GM23338 (cell line): ENCODE measurements around the gene C1orf50. TPM values are rescaled to one million over a fixed set of nuclear protein-coding genes. Genes with fewer than 3 reads are reported as not detected.

ENCODE experiments used
- ATAC-seq: fragments of 200-7000 bp; cut with Tn5 transposase; 3 replicates; pipeline ENCODE4 v1.9.1; 2020
- DNase-seq: peaks from one replicate; pipeline ENCODE4 v3.0.0-alpha.2; 2015; ENCODE audit warnings: low spot score
- H2AFZ ChIP-seq: fragments of 200-600 bp; sonication (generic); 2 replicates; pipeline ENCODE4 v1.8.0; 2016; ENCODE audit warnings: antibody characterized with exemption, mild to moderate bottlenecking, moderate library complexity
- H3F3A ChIP-seq: fragments of 200-600 bp; sonication (generic); replicated peaks from 2 replicates; pipeline ENCODE4 v1.8.0; 2017; ENCODE audit warnings: antibody characterized with exemption, mixed run types, low read depth
- H3K27ac ChIP-seq: fragments of 200-600 bp; sonication (generic); 2 replicates; pipeline ENCODE4 v1.6.1; 2016; ENCODE audit warnings: low read depth
- H3K27me3 ChIP-seq: fragments of 200-600 bp; sonication (generic); 2 replicates; pipeline ENCODE4 v1.8.0; 2016; ENCODE audit warnings: mild to moderate bottlenecking, mixed run types, moderate library complexity; ENCODE audit not compliant: insufficient read depth
- H3K36me3 ChIP-seq: fragments of 200-600 bp; sonication (generic); 2 replicates; pipeline ENCODE4 v1.8.0; 2016; ENCODE audit warnings: mild to moderate bottlenecking; ENCODE audit not compliant: insufficient read depth
- H3K4me1 ChIP-seq: fragments of 200-600 bp; sonication (generic); 2 replicates; pipeline ENCODE4 v1.8.0; 2016; ENCODE audit warnings: mild to moderate bottlenecking, moderate library complexity; ENCODE audit not compliant: insufficient read depth
- H3K4me2 ChIP-seq: fragments of 200-600 bp; sonication (generic); 2 replicates; pipeline ENCODE4 v1.7.1; 2017; ENCODE audit warnings: mixed run types
- H3K4me3 ChIP-seq: fragments of 200-600 bp; sonication (generic); 2 replicates; pipeline ENCODE4 v1.6.1; 2016; ENCODE audit warnings: mixed run types
- H3K79me2 ChIP-seq: fragments of 200-600 bp; sonication (generic); replicated peaks from 2 replicates; pipeline ENCODE4 v1.8.0; 2017; ENCODE audit warnings: mild to moderate bottlenecking; ENCODE audit not compliant: insufficient read depth
- H3K9me2 ChIP-seq: fragments of 200-600 bp; sonication (generic); 2 replicates; pipeline ENCODE4 v1.8.0; 2017; ENCODE audit not compliant: insufficient read depth
- H4K20me1 ChIP-seq: fragments of 200-600 bp; sonication (generic); replicated peaks from 2 replicates; pipeline ENCODE4 v1.8.0; 2017; ENCODE audit warnings: mild to moderate bottlenecking; ENCODE audit not compliant: insufficient read depth
- H3K27ac Mint-ChIP-seq: 2 replicates; pipeline ENCODE4 v1.8.0; 2020; ENCODE audit warnings: inconsistent platforms, mild to moderate bottlenecking, moderate library complexity, mixed read lengths
- H3K27me3 Mint-ChIP-seq: 3 replicates; pipeline ENCODE4 v1.8.0; 2022; ENCODE audit warnings: low read depth, mild to moderate bottlenecking, moderate library complexity, mixed read lengths, inconsistent platforms; ENCODE audit not compliant: insufficient read depth, poor library complexity
- H3K36me3 Mint-ChIP-seq: 3 replicates; pipeline ENCODE4 v1.8.0; 2021; ENCODE audit warnings: low read depth, mild to moderate bottlenecking, inconsistent platforms, moderate library complexity, mixed read lengths
- H3K4me1 Mint-ChIP-seq: 3 replicates; pipeline ENCODE4 v1.8.0; 2020; ENCODE audit warnings: mild to moderate bottlenecking, inconsistent platforms, mixed read lengths
- H3K4me3 Mint-ChIP-seq: 3 replicates; pipeline ENCODE4 v1.8.0; 2021; ENCODE audit warnings: moderate library complexity, mild to moderate bottlenecking, inconsistent platforms, mixed read lengths
- H3K9me3 Mint-ChIP-seq: 3 replicates; pipeline ENCODE4 v1.8.0; 2020; ENCODE audit warnings: moderate library complexity, mild to moderate bottlenecking, inconsistent platforms, mixed read lengths
- CREB1 ChIP-seq: fragments of 250-450 bp; sonication (Bioruptor Pico); IDR thresholded peaks from 2 replicates; pipeline ENCODE4 v1.5.0; 2020; ENCODE audit warnings: low read depth, mild to moderate bottlenecking, moderate library complexity
- CTCF ChIP-seq, 2 experiments: fragments of 200-600 bp in 1 of 2; sonication (generic) in 1 of 2; conservative IDR thresholded peaks; 2 replicates each; pipeline versions ENCODE4 v1.5.1 to v1.6.1; 2016 to 2017; ENCODE audit warnings: antibody characterized with exemption in 2 of 2, low read depth in 2 of 2, mild to moderate bottlenecking in 2 of 2, moderate library complexity in 1 of 2
- JUNB ChIP-seq: IDR thresholded peaks from one replicate; pipeline ENCODE4 v1.6.1; 2016; ENCODE audit warnings: antibody characterized with exemption; ENCODE audit not compliant: unreplicated experiment
- POLR2AphosphoS5 ChIP-seq: IDR thresholded peaks from 2 replicates; pipeline ENCODE4 v1.6.1; 2016; ENCODE audit warnings: antibody characterized with exemption, low read depth
- REST ChIP-seq: IDR thresholded peaks from one replicate; pipeline ENCODE4 v1.6.1; 2018; ENCODE audit warnings: antibody characterized with exemption; ENCODE audit not compliant: unreplicated experiment
- ZNF114 ChIP-seq: fragments of 250-450 bp; sonication (Bioruptor Pico); IDR thresholded peaks from 2 replicates; pipeline ENCODE4 v1.5.0; 2020; ENCODE audit warnings: mild to moderate bottlenecking, moderate library complexity
- ZNF331 ChIP-seq: fragments of 250-450 bp; sonication (Bioruptor Pico); IDR thresholded peaks from 2 replicates; pipeline ENCODE4 v1.5.0; 2020; ENCODE audit warnings: low read depth, mild to moderate bottlenecking, moderate library complexity
- polyA plus RNA-seq: library from polyadenylated mRNA; unstranded; fragments of >200 nt; fragmentation: Nextera tagmentation; extraction: Ambion mirVana; gene quantifications from 2 replicates; pipeline ENCODE4 v1.2.1, GENCODE V29; 2016
- total RNA-seq: library from RNA; depleted of rRNA; stranded (reverse); fragments of >200 nt; shearing (Covaris generic); gene quantifications from 2 replicates; pipeline ENCODE4 v1.2.3, GENCODE V29; 2014
- TF ChIP-seq, protein P1 (sequence below): IDR thresholded peaks from 2 replicates; pipeline ENCODE4 v1.6.1; 2016; ENCODE audit warnings: antibody characterized with exemption

Gene C1orf50
- total and polyA plus RNA-seq, 2 experiments from 2014 or later = 4.4 to 4.7 TPM

GRCh38 chr1:42720868-42721267, 46.2 kb upstream of the C1orf50 start (continued):
- TF ChIP-seq ZNF331 = no peak
- TF ChIP-seq REST = no peak
- no peak for TF ChIP-seq ZNF114 (CRISPR knock-in tag)
- TF ChIP-seq POLR2AphosphoS5 = no peak

GRCh38 chr1:42721926-42722325, 45.1 kb upstream of the C1orf50 start:
- 0 out of 2 replicates have a peak, but pooled peaks cover 7% of the 10 kb centered on the region for H3F3A ChIP-seq
- H3K36me3 ChIP-seq = no peaks in the 10 kb centered on the region
- no peak overlapping the region for H3K4me3 ChIP-seq
- H3K27ac ChIP-seq = no peak overlapping the region
- Mint-ChIP-seq H3K4me1 (no peaks in the 10 kb centered on the region), H3K4me3 (no peak overlapping the region), H3K27ac (no peak overlapping the region), H3K9me3 (no peaks in the 10 kb centered on the region; the same call in 2 of the 3 replicates), H3K27me3 (peaks cover 5% of the 10 kb centered on the region), H3K36me3 (no peaks in the 10 kb centered on the region)
- no peak overlapping the region for H2AFZ ChIP-seq
- no peak for DNase-seq
- no peak overlapping the region for H3K4me2 ChIP-seq
- no peaks in the 10 kb centered on the region for H3K27me3 ChIP-seq
- ATAC-seq = no peak
- H3K9me2 ChIP-seq = no peaks in the 10 kb centered on the region
- H3K4me1 ChIP-seq = 0 out of 2 replicates have a peak, but pooled peaks cover 4% of the 10 kb centered on the region
- H4K20me1 ChIP-seq = no peaks in the 10 kb centered on the region; the same call in 1 of the 2 replicates
- H3K79me2 ChIP-seq = no peaks in the 10 kb centered on the region
- TF ChIP-seq JUNB (no peak), CREB1 (CRISPR knock-in tag) (no peak), POLR2AphosphoS5 (no peak), REST (no peak), ZNF331 (no peak), ZNF114 (CRISPR knock-in tag) (no peak), CTCF (conservative IDR thresholded peaks at IDR 0.05; ENCODE audit: low read depth in 2 of 2) (no peak)
- TF ChIP-seq, protein P1, sequence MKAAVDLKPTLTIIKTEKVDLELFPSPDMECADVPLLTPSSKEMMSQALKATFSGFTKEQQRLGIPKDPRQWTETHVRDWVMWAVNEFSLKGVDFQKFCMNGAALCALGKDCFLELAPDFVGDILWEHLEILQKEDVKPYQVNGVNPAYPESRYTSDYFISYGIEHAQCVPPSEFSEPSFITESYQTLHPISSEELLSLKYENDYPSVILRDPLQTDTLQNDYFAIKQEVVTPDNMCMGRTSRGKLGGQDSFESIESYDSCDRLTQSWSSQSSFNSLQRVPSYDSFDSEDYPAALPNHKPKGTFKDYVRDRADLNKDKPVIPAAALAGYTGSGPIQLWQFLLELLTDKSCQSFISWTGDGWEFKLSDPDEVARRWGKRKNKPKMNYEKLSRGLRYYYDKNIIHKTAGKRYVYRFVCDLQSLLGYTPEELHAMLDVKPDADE = no peak
